KMS-11 (cell line): ENCODE data around the gene NAE1.

ENCODE experiments used
- H2AFZ ChIP-seq: fragments of 200-600 bp; sonication (generic); 2 replicates; pipeline ENCODE4 v1.6.1; 2016; ENCODE audit warnings: antibody characterized with exemption, mixed run types, low read depth
- H3K27ac ChIP-seq: fragments of 200-600 bp; sonication (generic); 2 replicates; pipeline ENCODE4 v1.6.1; 2016; ENCODE audit warnings: mild to moderate bottlenecking, mixed run types
- H3K27me3 ChIP-seq: fragments of 200-600 bp; sonication (generic); 2 replicates; pipeline ENCODE4 v1.6.1; 2017; ENCODE audit warnings: mild to moderate bottlenecking, low read depth, mixed run types, moderate library complexity; ENCODE audit not compliant: insufficient read depth
- H3K36me3 ChIP-seq: fragments of 200-600 bp; sonication (generic); 2 replicates; pipeline ENCODE4 v1.6.1; 2017; ENCODE audit warnings: mild to moderate bottlenecking, mixed run types; ENCODE audit not compliant: insufficient read depth
- H3K4me1 ChIP-seq: fragments of 200-600 bp; sonication (generic); 2 replicates; pipeline ENCODE4 v1.6.1; 2016; ENCODE audit warnings: mild to moderate bottlenecking, low read depth, mixed run types; ENCODE audit not compliant: poor library complexity, severe bottlenecking
- H3K4me2 ChIP-seq: fragments of 200-600 bp; sonication (generic); 2 replicates; pipeline ENCODE4 v1.7.0; 2016; ENCODE audit warnings: mild to moderate bottlenecking, mixed run types
- H3K4me3 ChIP-seq: fragments of 200-600 bp; sonication (generic); IDR thresholded peaks from 2 replicates; pipeline ENCODE4 v1.6.1; 2017; ENCODE audit warnings: low read depth, low read length, mixed read lengths; ENCODE audit not compliant: insufficient read depth
- H3K79me2 ChIP-seq: fragments of 200-600 bp; sonication (generic); 2 replicates; pipeline ENCODE4 v1.6.1; 2016; ENCODE audit warnings: low read depth, mixed run types; ENCODE audit not compliant: insufficient read depth
- H3K9ac ChIP-seq: fragments of 200-600 bp; sonication (generic); 2 replicates; pipeline ENCODE4 v1.6.1; 2016; ENCODE audit warnings: mild to moderate bottlenecking, mixed run types
- H4K20me1 ChIP-seq: fragments of 200-600 bp; sonication (generic); 2 replicates; pipeline ENCODE4 v1.6.1; 2016; ENCODE audit warnings: mild to moderate bottlenecking, mixed run types; ENCODE audit not compliant: insufficient read depth
- CTCF ChIP-seq: fragments of 200-600 bp; sonication (generic); conservative IDR thresholded peaks from 2 replicates; pipeline ENCODE4 v1.6.1; 2017; ENCODE audit warnings: low read depth, mild to moderate bottlenecking, antibody characterized with exemption, low read length, moderate library complexity, mixed read lengths

NAE1 gene

GRCh38 chr16:66811043-66811442, 19.7 kb downstream of the NAE1 start:
- Histone ChIP-seq H3K27ac (no peak overlapping the region), H4K20me1 (no peaks in the 10 kb centered on the region), H2AFZ (no peak overlapping the region), H3K27me3 (no peaks in the 10 kb centered on the region), H3K79me2 (no peaks in the 10 kb centered on the region), H3K4me3 (no peak overlapping the region), H3K4me1 (no peaks in the 10 kb centered on the region), H3K4me2 (no peak overlapping the region), H3K36me3 (0 out of 2 replicates have a peak, but pooled peaks cover 2% of the 10 kb centered on the region), H3K9ac (no peak overlapping the region)
- TF ChIP-seq CTCF: no peak

DNA sequence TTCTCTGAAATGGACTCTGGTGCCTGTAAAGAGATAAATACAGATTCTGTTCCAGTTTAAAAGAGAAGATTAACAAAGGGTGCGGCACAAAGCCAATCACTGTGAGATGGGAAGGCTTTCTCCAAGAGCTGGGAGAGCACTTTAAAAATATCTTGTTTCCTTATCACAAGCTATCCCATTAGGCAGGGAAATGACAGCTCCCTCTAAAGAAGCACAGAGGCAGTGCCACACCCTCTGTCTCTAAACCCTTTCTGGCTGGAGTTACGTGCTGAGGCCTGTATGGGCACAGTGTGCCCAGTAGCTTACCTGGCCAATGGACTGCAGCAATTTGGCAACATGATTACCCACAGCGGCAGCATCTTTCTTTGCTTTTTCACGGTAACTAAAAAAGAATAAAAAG, 20.4 kb downstream of the NAE1 start:
- Histone ChIP-seq H3K27ac (no peak overlapping the region), H3K79me2 (no peaks in the 10 kb centered on the region), H3K4me2 (no peak overlapping the region), H2AFZ (no peak overlapping the region), H3K4me1 (no peaks in the 10 kb centered on the region), H4K20me1 (no peaks in the 10 kb centered on the region), H3K36me3 (0 out of 2 replicates have a peak, but pooled peaks cover 2% of the 10 kb centered on the region), H3K27me3 (no peaks in the 10 kb centered on the region), H3K9ac (no peak overlapping the region), H3K4me3 (no peak overlapping the region)
- TF ChIP-seq CTCF: no peak

DNA sequence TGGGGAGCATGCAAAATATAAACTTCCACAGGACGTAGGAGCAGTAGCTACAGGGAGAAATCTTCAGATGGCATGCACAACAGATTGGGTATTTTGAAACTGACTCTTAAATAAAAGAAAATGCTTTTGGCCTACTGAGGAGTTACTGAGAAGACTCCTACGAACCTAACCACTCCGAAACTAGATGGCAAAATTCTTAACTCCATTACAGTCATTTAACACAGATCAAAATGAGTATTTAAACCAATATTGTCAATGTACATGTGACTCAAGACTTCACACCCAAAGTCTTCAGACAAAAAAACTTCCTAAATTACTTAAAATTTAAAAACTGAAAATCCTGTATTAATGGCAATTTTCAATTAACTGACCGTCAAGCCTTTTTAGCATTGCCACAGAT, 21.0 kb downstream of the NAE1 start:
- Histone ChIP-seq H3K27ac (no peak overlapping the region), H3K4me1 (no peaks in the 10 kb centered on the region), H4K20me1 (no peaks in the 10 kb centered on the region), H3K27me3 (no peaks in the 10 kb centered on the region), H3K36me3 (0 out of 2 replicates have a peak, but pooled peaks cover 2% of the 10 kb centered on the region), H2AFZ (no peak overlapping the region), H3K4me3 (no peak overlapping the region), H3K9ac (no peak overlapping the region), H3K79me2 (no peaks in the 10 kb centered on the region), H3K4me2 (no peak overlapping the region)
- no peak for TF ChIP-seq CTCF

DNA sequence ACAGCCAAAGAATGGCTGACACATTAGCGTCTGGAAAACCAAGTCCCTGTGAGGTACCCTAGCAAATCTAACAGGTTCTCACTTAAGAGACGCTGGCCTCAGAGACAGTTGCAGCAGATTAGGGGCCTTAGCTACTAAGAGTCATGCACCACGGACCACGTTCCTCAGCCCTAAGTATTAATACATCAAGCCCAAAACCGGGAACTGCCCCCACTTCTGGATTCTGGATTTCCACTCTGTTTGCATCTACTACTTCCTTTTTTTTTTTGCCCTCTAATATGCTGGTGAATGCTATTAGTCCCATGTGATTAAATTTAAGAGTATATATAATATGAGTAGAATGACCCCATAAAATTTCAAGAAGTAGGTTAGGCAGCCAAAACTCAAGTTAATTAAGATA, 28.6 kb downstream of the NAE1 start:
- H3K4me1 ChIP-seq: no peaks in the 10 kb centered on the region
- H3K79me2 ChIP-seq: no peaks in the 10 kb centered on the region
- H3K27me3 ChIP-seq: no peaks in the 10 kb centered on the region
- H3K36me3 ChIP-seq: no peaks in the 10 kb centered on the region
- no peak overlapping the region for H3K4me3 ChIP-seq
- H3K9ac ChIP-seq: no peak overlapping the region
- no peak overlapping the region for H2AFZ ChIP-seq
- TF ChIP-seq CTCF: no peak
- H3K27ac ChIP-seq: no peak overlapping the region
- no peak overlapping the region for H3K4me2 ChIP-seq
- no peaks in the 10 kb centered on the region for H4K20me1 ChIP-seq
